GM21723 (cell line): ENCODE results near the gene COIL.
A peak's percentile ranks its signal among the peaks of the same experiment; 100 is the strongest.

Source experiments
- ATAC-seq: cut with Tn5 transposase; IDR thresholded peaks from one replicate; pipeline ENCODE4 v1.9.1; 2021; ENCODE audit warnings: mild to moderate bottlenecking, moderate library complexity; ENCODE audit not compliant: unreplicated experiment

The COIL gene

DNA sequence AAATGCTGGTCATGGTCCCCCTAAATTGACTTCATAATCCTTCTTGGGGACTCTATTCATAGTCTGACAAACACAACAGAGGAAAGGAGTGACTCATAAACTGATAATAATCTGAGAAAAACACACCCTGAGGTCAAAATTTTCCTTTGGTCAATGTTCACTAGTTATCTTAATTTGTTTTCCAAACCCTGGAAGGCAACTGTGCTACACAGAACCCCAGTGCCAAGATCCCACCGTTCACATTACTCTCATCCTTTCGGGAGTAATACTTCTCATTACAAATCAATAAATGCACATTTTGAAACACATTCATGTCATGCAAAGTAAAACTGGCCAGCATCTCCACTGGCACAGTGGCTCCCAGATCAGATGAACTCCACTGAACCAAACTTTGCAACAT is 23.2 kb downstream of the COIL start:
- ATAC-seq, result no peak

DNA sequence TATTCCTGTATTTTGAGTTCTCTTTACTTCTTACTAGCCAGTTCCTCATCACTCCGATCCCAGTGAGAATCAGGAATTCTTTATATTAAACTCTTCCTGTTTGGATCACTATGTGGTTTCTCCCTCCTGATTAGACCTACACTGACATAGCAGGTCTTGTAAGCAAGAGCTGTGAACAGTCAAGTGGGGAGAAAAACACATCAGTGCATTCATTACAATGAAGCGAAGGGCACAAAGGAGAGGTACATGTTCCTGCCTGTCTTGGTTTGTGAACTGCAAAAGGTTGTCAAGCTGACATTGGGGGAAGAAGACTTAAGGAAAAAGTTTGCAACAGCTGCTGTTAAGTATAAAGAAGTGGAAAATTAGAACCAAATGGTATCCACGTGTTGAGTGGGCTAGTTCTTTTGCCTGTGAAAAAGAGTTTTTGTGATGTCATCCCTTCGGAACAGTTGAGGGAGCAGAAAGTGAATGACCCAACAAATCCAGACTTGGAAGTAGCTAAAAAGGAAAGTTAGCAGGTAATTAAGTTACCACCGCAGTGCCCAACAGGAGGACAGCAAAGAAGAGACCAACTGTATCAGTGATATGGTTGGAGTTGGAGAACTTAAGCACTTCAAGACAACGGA is 24.0 kb downstream of the COIL start:
- ATAC-seq, result no peak

- no peak for ATAC-seq
These were observed 25.4 kb downstream of the COIL start for GRCh38 chr17:56935461-56935860.

- ATAC-seq, result no peak
These were observed 26.6 kb downstream of the COIL start for GRCh38 chr17:56934280-56934679.

DNA sequence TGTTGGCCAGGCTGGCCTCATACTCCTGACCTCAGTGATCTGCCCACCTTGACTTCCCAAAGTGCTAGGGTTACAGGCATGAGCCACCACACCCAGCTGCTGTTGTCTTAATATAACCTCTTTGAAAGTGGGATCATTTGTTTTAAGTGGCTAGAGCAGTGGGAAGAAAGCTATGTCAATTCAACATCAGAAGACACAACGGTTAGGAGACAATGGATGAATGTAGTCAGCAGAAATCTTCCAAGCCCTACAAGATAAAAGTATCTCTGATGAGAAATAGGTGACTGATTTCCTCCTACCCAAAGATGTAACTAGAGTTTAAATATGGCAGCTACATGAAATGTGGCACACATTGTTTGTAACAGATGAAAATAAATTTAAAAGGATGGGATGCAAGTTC is 27.0 kb downstream of the COIL start:
- no peak for ATAC-seq

- ATAC-seq, result no peak
These were observed 27.6 kb downstream of the COIL start for GRCh38 chr17:56933151-56933745.

GRCh38 chr17:56930739-56931337 is 30.0 kb downstream of the COIL start:
- ATAC-seq, result no peak

- ATAC-seq, result no peak
These were observed 31.4 kb downstream of the COIL start for GRCh38 chr17:56929362-56929969.

- ATAC-seq, result no peak
These were observed 32.3 kb downstream of the COIL start for GRCh38 chr17:56928586-56928985.

DNA sequence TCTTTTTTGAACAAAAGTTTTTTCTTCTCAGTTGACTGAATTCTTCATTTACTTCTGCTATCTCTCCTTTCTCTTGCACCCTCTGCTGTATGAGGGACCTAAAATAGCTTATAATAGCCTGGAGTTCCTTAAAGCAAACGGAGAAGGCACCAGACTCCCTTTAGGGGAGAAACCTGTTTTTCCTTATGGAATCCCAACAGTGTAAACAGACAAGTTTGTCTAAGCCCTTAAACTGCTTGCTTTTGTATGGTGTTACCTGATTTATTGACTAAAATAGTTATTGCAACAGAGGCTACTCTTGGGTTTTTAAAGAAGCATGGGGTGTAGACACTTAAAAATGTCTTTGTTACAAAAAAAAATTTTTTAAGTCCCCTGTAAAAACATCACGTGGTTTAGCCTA is 34.1 kb downstream of the COIL start:
- ATAC-seq, result no peak

DNA sequence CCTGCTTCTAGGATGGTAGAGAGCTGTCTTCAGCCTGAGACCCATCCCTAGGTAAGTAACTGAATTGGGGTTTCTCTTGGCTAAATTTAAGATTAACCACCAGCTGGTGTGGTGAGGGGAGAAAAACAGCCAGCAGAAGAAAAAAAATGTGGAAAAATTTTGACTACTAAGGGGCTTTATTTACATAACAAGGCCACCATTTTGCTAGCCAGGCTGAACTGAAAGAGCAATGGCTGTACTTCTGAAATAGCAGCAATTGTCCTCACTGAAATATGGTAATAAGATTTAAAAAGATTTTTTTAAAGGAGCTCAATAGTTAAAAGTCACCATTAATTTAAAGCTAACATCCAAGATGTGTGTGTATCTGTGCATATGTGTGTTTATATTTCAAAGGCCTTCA is 34.6 kb downstream of the COIL start:
- no peak for ATAC-seq

- ATAC-seq, result no peak
These were observed 35.8 kb downstream of the COIL start for GRCh38 chr17:56925088-56925487.

DNA sequence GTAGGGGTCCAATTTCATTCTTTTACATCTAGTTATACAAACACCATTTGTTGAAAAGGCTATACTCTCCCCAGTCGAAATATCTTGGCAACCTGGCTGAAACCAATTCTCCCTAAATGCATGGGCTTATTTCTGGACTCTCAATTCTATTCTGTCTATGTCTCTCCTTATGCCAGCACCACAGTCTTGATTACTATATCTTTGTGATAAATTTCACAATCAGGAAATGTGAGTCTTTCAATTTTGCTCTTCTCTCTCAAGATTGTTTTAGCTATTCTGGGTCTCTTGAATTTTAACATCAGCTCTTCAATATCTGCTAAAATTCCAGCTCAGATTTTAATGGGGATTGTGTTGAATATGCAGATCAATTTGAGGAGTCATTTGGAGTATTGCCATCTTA is 41.1 kb downstream of the COIL start:
- ATAC-seq, result no peak

- ATAC-seq, result no peak
These were observed 41.9 kb downstream of the COIL start for GRCh38 chr17:56918916-56919315.

- ATAC-seq, result no peak
These were observed 43.1 kb downstream of the COIL start for GRCh38 chr17:56917559-56918296.

DNA sequence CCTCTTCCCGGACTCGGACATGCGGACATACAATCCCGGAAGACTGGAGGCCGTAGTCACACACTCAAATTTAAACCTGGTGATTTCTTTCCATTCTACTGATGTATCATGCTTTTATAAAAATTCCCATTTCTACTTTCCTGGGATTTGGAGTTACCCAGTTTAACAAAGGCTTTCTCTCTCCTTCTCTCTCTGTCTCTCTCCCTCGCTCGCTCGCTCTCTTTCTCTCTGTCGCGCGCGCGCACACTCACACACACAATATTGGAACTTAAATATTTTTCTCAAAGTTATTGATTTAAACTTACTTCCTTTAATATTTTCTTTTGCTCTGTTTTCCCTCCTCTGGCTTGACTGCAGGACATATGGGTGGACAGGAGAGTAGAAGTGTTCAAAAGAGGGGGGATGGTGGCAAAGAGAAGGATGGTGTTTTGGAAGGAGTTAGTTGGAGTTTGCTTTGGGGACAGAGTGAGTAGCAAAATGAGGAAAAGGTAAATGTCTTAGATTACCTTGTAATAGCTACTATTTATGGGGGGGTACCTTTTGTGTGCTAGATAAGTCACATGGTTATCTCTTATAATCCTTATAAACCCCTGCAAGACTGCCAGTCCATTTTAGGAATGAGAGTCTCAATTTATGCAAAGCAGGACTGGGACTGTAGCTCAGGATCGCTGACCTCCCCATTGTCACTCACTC is 46.1 kb downstream of the COIL start:
- ATAC-seq, result no peak

- ATAC-seq, result peak; percentile 70
These were observed 46.8 kb downstream of the COIL start, which contains the start of gene TRIM25 for GRCh38 chr17:56913867-56914580. TSS of gene TRIM25 (minus strand) at chr17:56914049. CDS start at chr17:56913988, 61 bp downstream.

DNA sequence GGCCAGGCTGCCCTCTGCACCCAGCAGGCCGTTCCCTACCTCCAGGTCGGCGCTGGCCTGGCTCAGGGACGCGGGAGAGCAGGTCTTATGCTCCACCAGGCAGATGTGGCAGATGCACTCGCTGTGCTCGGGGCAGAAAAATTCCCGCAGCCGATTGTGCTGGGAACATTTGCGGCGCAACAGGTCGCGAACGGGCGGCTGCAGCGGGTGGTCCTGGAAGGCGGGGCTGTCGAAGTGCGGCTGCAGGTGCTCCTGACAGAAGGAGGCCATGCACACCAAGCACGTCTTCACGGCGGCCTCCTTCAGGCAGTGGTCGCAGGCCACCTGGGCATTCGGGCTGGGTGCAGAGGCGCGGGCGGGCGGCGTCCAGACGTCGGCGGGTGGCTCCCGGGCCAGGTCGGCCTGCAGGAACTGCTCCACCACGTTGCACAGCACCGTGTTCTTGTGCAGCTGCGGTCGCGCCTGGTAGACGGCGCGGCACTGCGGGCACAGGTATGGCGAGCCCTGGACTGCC is 47.4 kb downstream of the COIL start:
- peak; percentile 34 for ATAC-seq

DNA sequence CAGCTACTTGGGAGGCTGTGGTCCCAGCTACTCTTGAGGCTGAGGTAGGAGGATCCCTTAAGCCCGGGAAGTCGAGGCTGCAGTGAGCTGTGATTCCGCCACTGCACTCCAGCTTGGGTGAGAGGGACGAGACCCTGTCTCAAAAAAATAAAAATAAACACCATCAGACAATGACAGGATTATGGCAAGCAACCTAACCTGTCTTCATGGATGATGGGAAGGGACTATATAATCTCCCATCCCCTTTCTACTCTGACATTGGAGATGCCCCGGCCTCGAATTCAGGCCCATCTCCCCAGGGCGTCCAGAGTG is 47.9 kb downstream of the COIL start:
- ATAC-seq, result no peak
